Measurements from ENCODE around the gene GALNT10.

GRCh38 chr5:154157483-154158378 lies 32.8 kb upstream of the GALNT10 start:
- TF ChIP-seq, protein P1, sequence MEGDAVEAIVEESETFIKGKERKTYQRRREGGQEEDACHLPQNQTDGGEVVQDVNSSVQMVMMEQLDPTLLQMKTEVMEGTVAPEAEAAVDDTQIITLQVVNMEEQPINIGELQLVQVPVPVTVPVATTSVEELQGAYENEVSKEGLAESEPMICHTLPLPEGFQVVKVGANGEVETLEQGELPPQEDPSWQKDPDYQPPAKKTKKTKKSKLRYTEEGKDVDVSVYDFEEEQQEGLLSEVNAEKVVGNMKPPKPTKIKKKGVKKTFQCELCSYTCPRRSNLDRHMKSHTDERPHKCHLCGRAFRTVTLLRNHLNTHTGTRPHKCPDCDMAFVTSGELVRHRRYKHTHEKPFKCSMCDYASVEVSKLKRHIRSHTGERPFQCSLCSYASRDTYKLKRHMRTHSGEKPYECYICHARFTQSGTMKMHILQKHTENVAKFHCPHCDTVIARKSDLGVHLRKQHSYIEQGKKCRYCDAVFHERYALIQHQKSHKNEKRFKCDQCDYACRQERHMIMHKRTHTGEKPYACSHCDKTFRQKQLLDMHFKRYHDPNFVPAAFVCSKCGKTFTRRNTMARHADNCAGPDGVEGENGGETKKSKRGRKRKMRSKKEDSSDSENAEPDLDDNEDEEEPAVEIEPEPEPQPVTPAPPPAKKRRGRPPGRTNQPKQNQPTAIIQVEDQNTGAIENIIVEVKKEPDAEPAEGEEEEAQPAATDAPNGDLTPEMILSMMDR (IDR thresholded peaks at IDR 0.05): no peak
- no peak for TF ChIP-seq POLR2A (IDR thresholded peaks at IDR 0.05)

All from lower leg skin (tissue), 3 donors.